Peyer's patch (tissue), 4 donors: Measurements from ENCODE around the gene KIF18A. TPM values are rescaled to one million over a fixed set of nuclear protein-coding genes. Genes with fewer than 3 reads are reported as not detected.

Experiments used
- DNase-seq, 3 donors: peaks; one replicate each; pipeline ENCODE4 v3.0.0-alpha.2; 2017 to 2019
- H3K27ac ChIP-seq, 4 donors: fragments of 200-600 bp; sonication (generic); one replicate each; pipeline ENCODE4 v1.5.1; 2016 to 2019
- H3K27me3 ChIP-seq, 2 donors: fragments of 200-600 bp; sonication (generic); one replicate each; pipeline ENCODE4 v1.5.1; 2019
- H3K36me3 ChIP-seq, 3 donors: fragments of 200-600 bp; sonication (generic); one replicate each; pipeline ENCODE4 v1.5.1; 2016 to 2019
- H3K4me1 ChIP-seq, 4 donors: fragments of 200-600 bp; sonication (generic); one replicate each; pipeline ENCODE4 v1.5.1; 2016 to 2019
- H3K4me3 ChIP-seq, 4 donors: fragments of 200-600 bp; sonication (generic); 1 replicate in 3 of 4; 2 replicates in 1 of 4; pipeline ENCODE4 v1.5.1; 2016 to 2019; ENCODE audit warnings: mild to moderate bottlenecking in 1 of 4
- H3K9me3 ChIP-seq, 4 donors: fragments of 200-600 bp; sonication (generic); one replicate each; pipeline ENCODE4 v1.5.1; 2016 to 2019; ENCODE audit warnings: mild to moderate bottlenecking in 1 of 4
- CTCF ChIP-seq, 6 experiments: fragments of 450-650 bp in 4 of 6; fragments of 200-600 bp in 2 of 6; sonication (generic) in 1 of 6; IDR thresholded peaks; one replicate each; pipeline ENCODE4 v1.5.1; 2017 to 2019; ENCODE audit warnings: antibody characterized with exemption in 6 of 6, mild to moderate bottlenecking in 3 of 6, moderate library complexity in 1 of 6
- POLR2A ChIP-seq, 2 donors: fragments of 450-650 bp; IDR thresholded peaks; one replicate each; pipeline ENCODE4 v1.5.1; 2017; ENCODE audit warnings: antibody characterized with exemption in 2 of 2, mild to moderate bottlenecking in 2 of 2, moderate library complexity in 2 of 2
- total RNA-seq, 4 donors: library from RNA; depleted of rRNA; stranded (reverse); fragments of >200 nt; gene quantifications; one replicate each; pipeline ENCODE4 v1.1.0, GENCODE V29; 2016

KIF18A gene
- total RNA-seq, 4 donors from 2014 or later = 0.94 to 9.1 (median 3.1) TPM

DNA sequence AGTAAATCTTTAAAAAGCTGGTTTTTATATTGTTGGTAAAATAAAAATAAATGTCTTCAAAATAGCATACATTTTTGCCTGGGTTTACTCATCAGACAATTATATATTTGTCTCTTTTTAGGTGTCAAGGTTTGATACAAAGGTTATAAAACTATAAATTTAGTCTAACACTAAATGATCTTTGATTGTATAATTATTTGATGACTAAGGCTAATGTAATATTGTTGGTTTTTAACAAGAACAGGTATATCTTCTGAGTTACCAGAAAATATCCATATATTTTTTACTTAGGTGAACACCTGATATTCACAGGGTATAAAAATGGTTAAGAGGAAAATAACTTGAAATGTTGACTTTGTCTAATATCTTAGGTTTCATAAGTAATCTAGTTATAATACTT is 104.3 kb downstream of the KIF18A start:
- TF ChIP-seq POLR2A (IDR thresholded peaks at IDR 0.05) (no peak), CTCF (IDR thresholded peaks at IDR 0.05) (no peak)
- Histone ChIP-seq H3K27me3 (no peaks in the 10 kb centered on the region), H3K36me3 (no peaks in the 10 kb centered on the region), H3K4me1 (no peaks in the 10 kb centered on the region), H3K4me3 (no peak overlapping the region), H3K27ac (no peak overlapping the region), H3K9me3 (peaks cover 0 to 21% (median 3%) of the 10 kb centered on the region in 4 donors)
- no peak for DNase-seq

GRCh38 chr11:27998552-27998951 is 109.4 kb downstream of the KIF18A start:
- Histone ChIP-seq H3K27me3 (no peaks in the 10 kb centered on the region), H3K4me3 (no peak overlapping the region), H3K9me3 (peaks cover 0 to 20% (median 3%) of the 10 kb centered on the region in 4 donors), H3K36me3 (no peaks in the 10 kb centered on the region), H3K4me1 (no peaks in the 10 kb centered on the region), H3K27ac (no peak overlapping the region)
- DNase-seq = no peak
- TF ChIP-seq CTCF (IDR thresholded peaks at IDR 0.05) (no peak), POLR2A (IDR thresholded peaks at IDR 0.05) (no peak)

DNA sequence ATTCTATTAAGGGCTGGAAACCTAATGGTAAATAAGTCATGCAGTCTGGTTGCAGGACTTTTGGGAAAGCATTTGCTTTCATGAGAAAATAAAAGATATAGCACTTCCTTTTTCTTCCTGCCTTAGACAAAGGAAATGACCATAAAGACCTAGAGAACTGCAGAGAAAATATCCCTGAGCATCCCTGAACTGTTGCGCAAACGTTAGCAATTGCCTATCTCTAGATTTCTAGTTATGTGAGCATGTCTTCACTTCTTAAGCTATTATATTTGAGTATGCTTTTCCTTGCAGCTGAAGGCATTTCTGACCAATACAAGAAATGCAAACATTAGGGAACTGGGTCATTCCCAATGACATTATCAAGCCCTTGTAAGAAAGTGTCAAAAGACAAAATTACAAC is 110.6 kb downstream of the KIF18A start:
- no peaks in the 10 kb centered on the region for H3K36me3 ChIP-seq
- no peaks in the 10 kb centered on the region for H3K27me3 ChIP-seq
- no peaks in the 10 kb centered on the region for H3K4me1 ChIP-seq
- no peak for DNase-seq
- TF ChIP-seq POLR2A (IDR thresholded peaks at IDR 0.05) (no peak), CTCF (IDR thresholded peaks at IDR 0.05) (no peak)
- H3K9me3 ChIP-seq = peaks cover 0 to 12% (median 2%) of the 10 kb centered on the region in 4 donors
- H3K27ac ChIP-seq = no peak overlapping the region
- H3K4me3 ChIP-seq = no peak overlapping the region

- H3K36me3 ChIP-seq = no peaks in the 10 kb centered on the region
- TF ChIP-seq POLR2A (IDR thresholded peaks at IDR 0.05) = no peak
- no peak for TF ChIP-seq CTCF (IDR thresholded peaks at IDR 0.05)
- H3K4me3 ChIP-seq = no peak overlapping the region
- H3K9me3 ChIP-seq = peaks cover 0 to 5% (median 0%) of the 10 kb centered on the region in 4 donors
- no peaks in the 10 kb centered on the region for H3K4me1 ChIP-seq
- no peak overlapping the region for H3K27ac ChIP-seq
- no peaks in the 10 kb centered on the region for H3K27me3 ChIP-seq
- no peak for DNase-seq
Measured at GRCh38 chr11:27996066-27996465, 111.9 kb downstream of the KIF18A start.

- Histone ChIP-seq H3K4me1 (no peaks in the 10 kb centered on the region), H3K4me3 (no peak overlapping the region), H3K36me3 (no peaks in the 10 kb centered on the region), H3K27me3 (no peaks in the 10 kb centered on the region), H3K27ac (no peak overlapping the region), H3K9me3 (peaks cover 0 to 5% (median 0%) of the 10 kb centered on the region in 4 donors)
- no peak for TF ChIP-seq POLR2A (IDR thresholded peaks at IDR 0.05)
- TF ChIP-seq CTCF (IDR thresholded peaks at IDR 0.05) = no peak
- DNase-seq = no peak
Measured at GRCh38 chr11:27995083-27995482, 112.9 kb downstream of the KIF18A start.

DNA sequence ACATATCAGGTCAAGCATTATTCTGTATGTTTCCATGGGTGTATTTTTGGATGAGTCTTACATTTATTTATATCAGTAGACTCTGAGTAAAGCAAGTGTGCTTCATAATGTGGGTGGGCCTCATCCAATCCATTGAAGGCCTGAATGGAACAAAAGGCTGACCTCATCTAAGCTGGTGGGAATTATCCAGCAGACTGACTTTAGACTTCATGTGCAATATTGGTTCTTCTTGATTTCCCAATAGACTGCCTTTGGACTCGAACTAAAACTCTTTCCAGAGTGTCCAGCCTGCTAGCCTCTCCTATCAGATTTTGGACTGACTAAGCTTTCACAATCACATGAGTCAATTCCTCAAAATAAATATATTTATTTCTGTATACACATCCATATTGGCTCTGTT is 116.2 kb downstream of the KIF18A start:
- H3K27me3 ChIP-seq = no peaks in the 10 kb centered on the region
- TF ChIP-seq CTCF (IDR thresholded peaks at IDR 0.05) (no peak), POLR2A (IDR thresholded peaks at IDR 0.05) (no peak)
- H3K36me3 ChIP-seq = no peaks in the 10 kb centered on the region
- H3K4me1 ChIP-seq = no peaks in the 10 kb centered on the region
- no peak overlapping the region for H3K27ac ChIP-seq
- no peak overlapping the region for H3K4me3 ChIP-seq
- no peaks in the 10 kb centered on the region for H3K9me3 ChIP-seq
- no peak for DNase-seq
